Mucosa of stomach (tissue), 1 donor: ENCODE data around the gene ANTKMT.

ENCODE experiments used
- H3K27me3 ChIP-seq: one replicate; pipeline ENCODE4 v1.7.0; 2013; ENCODE audit warnings: mild to moderate bottlenecking, low read length; ENCODE audit not compliant: control insufficient read depth, insufficient read depth
- H3K36me3 ChIP-seq: one replicate; pipeline ENCODE4 v1.7.0; 2013; ENCODE audit warnings: low read length; ENCODE audit not compliant: control insufficient read depth, insufficient read depth
- H3K4me1 ChIP-seq: one replicate; pipeline ENCODE4 v1.7.0; 2013; ENCODE audit warnings: mild to moderate bottlenecking, low read length; ENCODE audit not compliant: control insufficient read depth, insufficient read depth
- H3K4me3 ChIP-seq: one replicate; pipeline ENCODE4 v1.7.0; 2013; ENCODE audit warnings: low read length
- H3K9ac ChIP-seq: one replicate; pipeline ENCODE4 v1.7.0; 2013; ENCODE audit warnings: mild to moderate bottlenecking, low read length, moderate library complexity
- H3K9me3 ChIP-seq: one replicate; pipeline ENCODE4 v1.7.0; 2013; ENCODE audit warnings: mild to moderate bottlenecking, low read length, moderate library complexity; ENCODE audit not compliant: control insufficient read depth
- donor health status: Pancreatic carcinoma.

Gene ANTKMT

DNA sequence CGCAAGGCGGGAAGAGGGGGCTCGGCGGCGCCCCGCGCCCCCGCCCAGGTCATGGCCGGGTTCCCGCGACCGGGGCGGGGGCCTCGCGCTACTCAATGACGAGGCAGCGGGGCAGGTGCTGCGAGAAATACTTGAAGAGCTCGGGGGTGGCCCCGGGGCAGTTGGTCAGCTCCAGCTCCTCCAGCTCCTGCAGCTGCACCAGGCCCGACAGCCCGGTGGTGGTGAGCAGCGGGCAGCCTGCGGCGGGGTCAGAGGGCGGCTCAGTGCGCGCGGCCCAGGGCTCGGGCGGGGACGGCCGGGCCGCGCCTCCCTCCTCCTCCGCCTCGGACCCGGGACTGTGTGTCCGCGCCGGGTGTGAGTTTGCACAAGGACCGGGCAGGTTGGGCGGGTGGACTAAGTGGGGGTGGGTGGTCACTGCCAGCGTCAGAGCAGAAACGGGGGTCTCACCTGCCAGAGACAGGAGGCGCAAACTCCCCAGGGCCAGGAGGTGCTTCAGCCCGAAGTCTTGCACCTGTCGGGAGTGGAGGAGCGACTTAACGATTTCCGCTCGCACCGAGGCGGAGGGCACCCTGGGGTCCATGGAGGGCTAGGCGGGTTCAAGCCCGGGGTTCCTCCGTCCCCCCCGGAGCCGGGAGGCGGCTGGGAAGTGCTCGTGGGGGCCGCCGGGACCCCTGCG is 26.6 kb upstream of the ANTKMT start:
- no peak overlapping the region for H3K4me3 ChIP-seq

DNA sequence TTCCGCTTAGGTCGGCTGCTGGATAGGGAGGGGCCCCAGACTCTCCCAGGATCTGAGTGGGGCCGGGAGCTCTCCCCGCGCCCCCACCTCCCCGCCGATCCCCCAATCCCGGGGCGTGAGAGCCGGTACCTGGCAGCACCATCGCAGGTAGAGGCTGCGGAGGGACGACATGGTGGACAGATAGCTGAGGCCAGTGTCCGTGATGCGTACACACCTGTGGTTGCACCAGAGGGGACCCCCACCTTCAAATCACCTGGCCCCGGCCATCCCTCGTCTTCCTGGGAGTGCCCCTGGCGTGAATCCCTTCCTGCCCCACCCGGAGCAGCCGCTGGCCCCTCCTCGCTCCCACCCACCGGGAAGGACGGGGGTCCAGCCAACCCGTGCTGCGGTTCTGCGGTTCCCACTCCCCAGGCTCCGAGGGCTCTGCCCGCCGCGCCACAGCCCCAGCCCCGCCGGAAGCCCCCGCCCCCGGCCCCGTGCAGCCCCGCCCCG is 26.0 kb upstream of the ANTKMT start:
- H3K36me3 ChIP-seq = no peaks in the 10 kb centered on the region
- peaks cover 22% of the 10 kb centered on the region for H3K4me1 ChIP-seq
- no peak overlapping the region for H3K4me3 ChIP-seq
- H3K27me3 ChIP-seq = peaks cover 53% of the 10 kb centered on the region
- H3K9ac ChIP-seq = no peak overlapping the region
- H3K9me3 ChIP-seq = no peaks in the 10 kb centered on the region

More for the DNA sequence above, 26.6 kb upstream of the ANTKMT start:
- Histone ChIP-seq H3K4me1 (peaks cover 28% of the 10 kb centered on the region), H3K27me3 (peaks cover 47% of the 10 kb centered on the region), H3K9ac (no peak overlapping the region), H3K9me3 (no peaks in the 10 kb centered on the region), H3K36me3 (no peaks in the 10 kb centered on the region)

DNA sequence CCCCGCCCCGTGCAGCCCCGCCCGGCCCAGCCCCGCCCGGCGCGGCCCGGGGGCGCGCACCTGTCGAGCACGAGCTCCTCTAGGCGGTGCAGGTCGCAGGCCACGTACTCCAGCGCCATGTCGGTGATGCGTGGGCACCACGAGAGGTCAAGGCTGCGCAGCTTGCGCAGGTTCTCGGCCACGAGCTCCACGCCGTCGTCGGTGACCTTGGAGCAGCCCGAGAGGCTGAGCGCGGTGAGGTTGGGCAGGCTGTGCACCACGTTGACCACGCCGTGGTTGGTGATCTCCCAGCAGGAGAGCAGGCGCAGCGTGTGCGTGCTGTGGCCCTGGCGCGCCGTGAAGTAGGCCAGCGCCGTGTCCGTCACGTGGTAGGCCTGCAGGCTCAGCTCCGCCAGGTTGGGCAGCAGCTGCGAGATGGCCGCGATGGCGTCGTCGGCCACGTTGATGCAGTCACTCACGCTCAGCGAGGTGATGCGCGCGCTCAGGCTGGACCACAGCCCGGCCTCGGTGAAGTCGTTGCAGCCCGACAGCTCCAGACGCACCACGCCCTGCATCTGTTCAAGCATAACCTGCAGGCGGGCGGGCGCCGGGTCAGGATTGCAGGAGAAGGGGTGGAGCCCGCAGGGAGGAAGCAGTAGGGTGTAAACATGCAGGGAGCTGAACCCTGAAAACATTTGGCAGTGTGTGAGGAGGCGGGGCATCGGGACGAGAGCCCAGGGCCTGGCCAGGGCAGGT is 25.4 kb upstream of the ANTKMT start:
- peaks cover 59% of the 10 kb centered on the region for H3K27me3 ChIP-seq
- no peak overlapping the region for H3K4me3 ChIP-seq
- H3K4me1 ChIP-seq = peaks cover 19% of the 10 kb centered on the region
- no peaks in the 10 kb centered on the region for H3K9me3 ChIP-seq
- H3K36me3 ChIP-seq = no peaks in the 10 kb centered on the region
- H3K9ac ChIP-seq = no peak overlapping the region

DNA sequence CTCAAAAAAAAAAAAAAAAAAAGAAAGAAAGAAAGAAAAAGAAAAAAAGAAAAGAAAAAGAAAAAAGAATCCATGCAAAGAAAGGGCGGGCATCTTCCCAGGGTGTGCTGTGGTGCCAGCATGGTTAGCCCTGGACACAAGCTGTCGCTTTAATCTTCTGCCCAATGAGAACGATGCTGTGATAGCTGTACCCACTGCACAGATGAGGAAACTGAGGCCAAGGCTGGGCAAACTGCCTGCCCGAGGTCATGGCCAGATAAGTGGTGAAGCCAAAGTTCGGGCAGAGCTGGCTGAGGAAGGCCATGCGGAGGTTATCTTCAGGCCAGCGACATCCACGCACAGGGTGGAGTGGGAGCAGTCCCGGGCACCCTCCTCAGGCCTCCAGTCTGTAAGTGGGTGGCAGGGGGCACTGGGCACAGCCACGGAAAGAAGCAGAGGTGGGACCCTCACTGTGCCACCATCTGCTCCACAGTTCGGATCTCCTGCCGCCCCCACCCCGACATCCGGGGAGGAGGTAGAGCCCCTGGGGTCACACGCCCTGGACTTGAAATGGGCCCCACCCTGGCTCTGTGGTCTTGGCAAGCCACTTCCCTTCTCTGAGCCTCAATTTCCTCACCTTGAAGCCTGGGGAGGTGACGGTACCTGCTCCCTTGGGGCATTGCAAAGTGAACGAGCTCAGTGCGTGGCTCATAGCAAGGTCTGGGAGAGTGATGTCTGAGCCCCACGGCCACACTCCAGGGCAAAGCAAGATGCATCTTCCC is 21.9 kb upstream of the ANTKMT start:
- no peaks in the 10 kb centered on the region for H3K9me3 ChIP-seq
- H3K27me3 ChIP-seq = peaks cover 71% of the 10 kb centered on the region
- no peak overlapping the region for H3K4me3 ChIP-seq
- no peak overlapping the region for H3K9ac ChIP-seq
- H3K36me3 ChIP-seq = no peaks in the 10 kb centered on the region
- H3K4me1 ChIP-seq = peaks cover 16% of the 10 kb centered on the region

DNA sequence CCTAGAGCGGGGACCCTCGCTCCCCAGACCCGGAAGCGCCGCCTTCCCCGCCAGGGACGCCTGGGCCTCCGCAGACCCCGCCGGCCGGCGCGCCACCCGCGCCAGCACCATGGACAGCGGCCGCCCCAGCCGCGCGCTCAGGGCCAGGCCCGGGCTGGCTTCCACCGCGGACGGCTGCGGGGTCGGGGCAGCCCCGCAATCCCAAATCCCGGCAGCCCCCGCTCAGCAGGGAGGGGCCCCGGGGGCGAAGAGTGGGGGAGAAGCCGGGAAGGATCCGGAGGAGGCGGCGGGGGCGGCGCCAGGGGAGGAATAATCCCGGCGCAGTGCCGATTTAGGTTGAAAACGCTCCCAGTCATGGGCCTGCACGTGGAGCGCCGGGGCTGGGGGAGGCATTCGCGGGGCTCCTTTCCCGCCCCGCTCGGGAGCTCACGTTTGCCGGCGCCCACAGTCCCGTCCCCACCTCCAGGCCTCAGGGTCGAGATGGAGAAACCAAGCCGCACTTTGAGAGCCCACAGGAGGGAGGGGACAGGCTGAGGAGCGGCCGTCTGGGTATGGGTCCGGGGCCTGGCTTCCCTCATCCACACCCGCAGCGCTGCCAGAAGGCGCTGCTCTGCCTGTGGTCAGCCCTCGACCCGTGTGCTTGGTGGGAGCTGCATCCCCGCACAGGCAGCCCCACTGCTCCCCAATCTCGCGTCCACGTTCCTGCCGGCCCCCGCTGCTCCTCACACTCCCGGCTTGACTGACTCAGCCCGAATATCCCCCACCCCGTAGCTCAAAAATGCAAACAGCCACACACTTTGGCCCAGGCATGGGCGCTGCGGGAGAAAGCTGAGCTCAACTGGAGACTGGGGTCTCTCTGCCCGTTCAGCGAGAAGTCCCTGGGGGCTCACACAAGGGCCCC is 20.0 kb upstream of the ANTKMT start:
- peaks cover 65% of the 10 kb centered on the region for H3K27me3 ChIP-seq
- H3K4me3 ChIP-seq = no peak overlapping the region
- H3K9me3 ChIP-seq = no peaks in the 10 kb centered on the region
- H3K36me3 ChIP-seq = no peaks in the 10 kb centered on the region
- no peak overlapping the region for H3K9ac ChIP-seq
- peaks cover 4% of the 10 kb centered on the region for H3K4me1 ChIP-seq

DNA sequence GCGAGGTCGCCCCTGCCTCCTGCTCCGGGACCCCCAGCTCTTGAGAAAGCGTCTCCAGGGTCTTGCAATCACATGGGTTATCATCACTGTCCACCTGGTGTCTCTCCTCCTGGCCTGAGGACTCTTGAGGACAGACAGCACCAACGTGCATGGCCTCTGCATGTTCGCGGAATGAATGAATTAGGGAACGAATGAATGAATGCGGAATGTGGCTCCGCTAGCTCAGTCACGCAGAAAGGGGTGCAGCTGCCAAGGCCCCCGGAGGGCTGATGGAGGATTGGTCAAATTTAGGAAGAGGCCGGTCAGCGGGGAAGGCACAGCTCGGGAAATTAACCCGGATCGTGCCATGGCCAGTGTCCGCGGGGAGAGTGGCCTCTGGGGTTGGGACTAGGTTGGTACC is 18.6 kb upstream of the ANTKMT start:
- Histone ChIP-seq H3K4me3 (no peak overlapping the region), H3K27me3 (peaks cover 75% of the 10 kb centered on the region), H3K9ac (no peak overlapping the region), H3K4me1 (peaks cover 4% of the 10 kb centered on the region), H3K36me3 (no peaks in the 10 kb centered on the region), H3K9me3 (no peaks in the 10 kb centered on the region)

DNA sequence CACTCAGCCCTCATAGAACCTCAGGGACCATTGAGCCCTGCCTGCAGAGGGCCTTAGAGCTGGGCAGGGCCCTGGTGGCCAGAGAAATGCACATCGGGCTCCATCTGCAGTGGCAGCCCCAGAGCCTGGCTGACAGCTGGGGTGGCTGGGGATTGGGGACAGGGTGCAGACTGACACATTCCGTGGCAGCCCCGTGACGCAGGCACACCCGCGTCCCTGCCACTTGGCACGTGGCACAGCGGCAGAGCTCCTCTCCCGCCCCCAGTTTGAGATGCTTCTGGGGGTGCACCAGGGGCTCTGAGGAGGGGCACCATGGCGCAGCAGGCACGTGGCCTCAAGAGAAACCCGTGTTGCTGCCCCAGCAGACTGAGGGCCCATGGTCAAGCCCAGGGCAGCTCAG is 17.5 kb upstream of the ANTKMT start:
- Histone ChIP-seq H3K4me3 (no peak overlapping the region), H3K9me3 (no peaks in the 10 kb centered on the region), H3K9ac (no peak overlapping the region), H3K36me3 (no peaks in the 10 kb centered on the region), H3K4me1 (peaks cover 4% of the 10 kb centered on the region), H3K27me3 (peaks cover 84% of the 10 kb centered on the region)

DNA sequence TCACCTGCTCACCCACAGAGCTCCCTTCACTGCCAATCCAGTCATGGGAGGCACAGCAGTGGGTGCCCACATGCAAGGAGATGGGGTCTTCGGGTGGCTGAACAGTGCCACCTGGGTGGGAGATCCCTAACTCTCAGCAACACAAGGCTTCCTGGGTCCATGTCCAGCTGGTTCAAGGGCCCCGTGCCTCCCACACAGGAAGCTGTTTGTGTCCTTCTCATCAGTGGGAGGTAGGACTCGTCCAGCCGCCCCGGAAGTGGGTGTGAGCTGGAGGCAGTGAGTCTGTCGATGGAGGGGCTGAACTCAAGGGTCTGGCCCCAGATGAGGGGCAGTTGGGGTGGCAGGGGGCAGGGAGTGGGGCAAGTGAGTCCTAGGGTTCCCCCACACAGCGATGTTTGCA is 16.9 kb upstream of the ANTKMT start:
- Histone ChIP-seq H3K9ac (no peak overlapping the region), H3K4me1 (peaks cover 4% of the 10 kb centered on the region), H3K36me3 (no peaks in the 10 kb centered on the region), H3K9me3 (no peaks in the 10 kb centered on the region), H3K27me3 (peaks cover 89% of the 10 kb centered on the region), H3K4me3 (no peak overlapping the region)

DNA sequence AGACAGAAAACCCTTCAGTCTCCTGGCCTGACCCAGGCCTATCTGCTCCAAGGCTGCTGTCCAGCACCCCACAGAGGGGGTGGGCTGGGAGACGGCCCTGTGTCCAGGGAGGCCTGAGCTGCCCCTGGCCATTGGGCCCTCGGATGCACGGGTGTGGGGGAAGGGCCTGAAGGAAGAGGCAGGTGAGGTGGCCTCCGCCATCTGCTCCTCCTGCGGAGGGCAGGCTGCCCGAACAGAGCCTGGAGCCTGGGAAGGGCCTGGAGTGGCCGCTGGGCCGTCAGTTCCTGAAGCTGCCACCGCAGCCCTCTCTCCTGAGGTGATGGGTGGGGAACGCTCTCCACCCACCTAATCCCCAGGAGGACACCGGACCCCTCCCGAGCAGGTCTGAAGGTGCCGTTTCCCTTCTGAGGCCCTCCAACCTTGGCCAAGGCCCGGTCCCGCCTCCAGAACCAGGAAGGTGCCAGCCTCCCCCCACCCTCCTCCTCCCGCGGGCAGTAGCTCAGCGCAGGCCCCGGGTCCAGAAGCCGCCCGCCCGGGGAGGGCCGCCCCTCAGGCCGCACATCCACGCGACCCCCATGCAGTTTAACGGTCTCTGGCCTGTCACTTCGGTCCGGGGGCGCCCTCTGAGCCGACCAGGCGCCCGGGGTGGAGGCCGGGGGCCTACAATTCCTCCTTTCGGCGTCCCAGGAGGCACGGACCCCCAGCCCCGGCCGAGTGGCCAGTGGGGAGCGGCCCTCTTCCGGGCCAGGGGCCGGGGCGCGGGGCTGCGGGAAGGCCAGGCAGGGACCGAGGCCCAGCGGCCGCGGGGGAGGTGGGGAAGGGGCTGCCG is 16.2 kb upstream of the ANTKMT start:
- Histone ChIP-seq H3K4me1 (peaks cover 4% of the 10 kb centered on the region), H3K9me3 (no peaks in the 10 kb centered on the region), H3K9ac (no peak overlapping the region), H3K27me3 (peaks cover 89% of the 10 kb centered on the region), H3K4me3 (no peak overlapping the region), H3K36me3 (no peaks in the 10 kb centered on the region)

GRCh38 chr16:705431-706188 is 15.3 kb upstream of the ANTKMT start, which contains the start of gene FBXL16:
FBXL16 (minus strand) TSS chr16:705801; CDS start chr16:697405, 8,396 bp downstream.
- Histone ChIP-seq H3K4me1 (peaks cover 4% of the 10 kb centered on the region), H3K9me3 (no peaks in the 10 kb centered on the region), H3K27me3 (peaks cover 89% of the 10 kb centered on the region), H3K36me3 (no peaks in the 10 kb centered on the region), H3K4me3 (no peak within 1 kb of the TSS), H3K9ac (no peak within 1 kb of the TSS)
